ENCODE data around the gene DLGAP1. TPM values are rescaled to one million over a fixed set of nuclear protein-coding genes. Genes with fewer than 3 reads are reported as not detected.

DLGAP1 gene
- total and polyA plus RNA-seq, 10 of the 15 experiments (the other 5 are each of a cell fraction or from before 2014, with no cell fraction given), result 0.23 to 27.6 (median 1.9) TPM

GRCh38 chr18:3960977-3961376 lies 494.1 kb downstream of the DLGAP1 start:
- 19% methylated on average over 7 of the region's 7 CpGs for WGBS (ENCODE audit: insufficient coverage, insufficient replicate concordance, low lambda C conversion rate, missing lambda C conversion rate)
- ChIA-PET CTCF (no interaction called here), SMC1A (ENCODE audit: uncharacterized antibody, unreplicated experiment) (no interaction called here), POLR2A (no interaction called here), RAD21 (ENCODE audit: unreplicated experiment) (no interaction called here)
- Histone ChIP-seq H3K36me3 (ENCODE audit: control insufficient read depth in 2 of 2, insufficient read depth in 2 of 2, low read length in 1 of 2) (no peaks in the 10 kb centered on the region; a peak in 1 of 4 replicates), H3K27ac (ENCODE audit: control insufficient read depth, insufficient read depth) (no peak overlapping the region), H3K27me3 (replicated peaks in 1 of 2; ENCODE audit: control insufficient read depth in 2 of 2, insufficient read depth in 2 of 2, low read length in 1 of 2) (no peaks in the 10 kb centered on the region), H4K20me1 (ENCODE audit: control insufficient read depth, insufficient read depth) (no peaks in the 10 kb centered on the region), H3K4me2 (ENCODE audit: control insufficient read depth, insufficient read depth) (no peak overlapping the region), H3K79me2 (ENCODE audit: control insufficient read depth, insufficient read depth, low read length) (no peaks in the 10 kb centered on the region), H3K9ac (ENCODE audit: control insufficient read depth, insufficient read depth, low read length) (no peak overlapping the region), H3K4me3 (no peak overlapping the region), H3K9me3 (replicated peaks; ENCODE audit: control insufficient read depth, insufficient read depth, low read length) (no peaks in the 10 kb centered on the region), H3K4me1 (ENCODE audit: control insufficient read depth, insufficient read depth, low read length) (no peaks in the 10 kb centered on the region), H2AFZ (ENCODE audit: control insufficient read depth, low read depth, low read length) (no peak overlapping the region)
- FAIRE-seq (no peak), DNase-seq (ENCODE audit: low read depth, low spot score) (no peak), ATAC-seq (no peak; the same call in 1 of the 3 replicates)
- intact Hi-C loops (cut with micrococcal nuclease; ENCODE audit: unreplicated experiment) (loop anchor here (5.0 kb wide), 1 partner anchor 39 kb away; no protein-coding TSS in a partner anchor), in situ Hi-C loops (cut with MboI) (no loop called here)
- no TSS peak for BruUV-seq (replicated peaks)
- TF ChIP-seq CHD2 (IDR thresholded peaks at IDR 0.05; ENCODE audit: borderline replicate concordance, low read depth, low read length) (no peak), FOXK2 (IDR thresholded peaks at IDR 0.05) (no peak)

GRCh38 chr18:3960142-3960541 lies 495.0 kb downstream of the DLGAP1 start:
- intact Hi-C loops (cut with micrococcal nuclease; ENCODE audit: unreplicated experiment) (loop anchor here (5.0 kb wide), 1 partner anchor 38 kb away; no protein-coding TSS in a partner anchor), in situ Hi-C loops (cut with MboI) (no loop called here)
- 40% methylated on average over 4 of the region's 4 CpGs for WGBS (ENCODE audit: insufficient coverage, insufficient replicate concordance, low lambda C conversion rate, missing lambda C conversion rate)
- POLR2A ChIA-PET, result interaction anchor here (1.5 kb wide), 1 partner anchor 29 kb away, joined by 4 read pairs; no protein-coding TSS in a partner anchor
- CTCF ChIA-PET, result interaction anchor here (1.0 to 1.2 kb wide), 2 partner anchors 11 to 91 kb away, joined by 3 read pairs; no protein-coding TSS in a partner anchor
- no peak overlapping the region for H3K4me3 ChIP-seq
- no peak overlapping the region for H3K4me2 ChIP-seq (ENCODE audit: control insufficient read depth, insufficient read depth)
- BruUV-seq (replicated peaks), result no TSS peak
- no peaks in the 10 kb centered on the region for H3K27me3 ChIP-seq (replicated peaks in 1 of 2; ENCODE audit: control insufficient read depth in 2 of 2, insufficient read depth in 2 of 2, low read length in 1 of 2)
- no peak overlapping the region for H3K27ac ChIP-seq (ENCODE audit: control insufficient read depth, insufficient read depth)
- no peak overlapping the region for H2AFZ ChIP-seq (ENCODE audit: control insufficient read depth, low read depth, low read length)
- ATAC-seq, result no peak; the same call in 1 of the 3 replicates
- no peaks in the 10 kb centered on the region for H3K9me3 ChIP-seq (replicated peaks; ENCODE audit: control insufficient read depth, insufficient read depth, low read length)
- RAD21 ChIA-PET (ENCODE audit: unreplicated experiment), result interaction anchor here (1.4 kb wide), 1 partner anchor 8 kb away, joined by 6 read pairs; no protein-coding TSS in a partner anchor
- H3K36me3 ChIP-seq (ENCODE audit: control insufficient read depth in 2 of 2, insufficient read depth in 2 of 2, low read length in 1 of 2), result no peaks in the 10 kb centered on the region; a peak in 1 of 4 replicates
- SMC1A ChIA-PET (ENCODE audit: uncharacterized antibody, unreplicated experiment), result interaction anchor here (1.6 to 1.7 kb wide), 2 partner anchors 8 to 9 kb away, joined by 4 to 10 read pairs; no protein-coding TSS in a partner anchor
- no peaks in the 10 kb centered on the region for H3K79me2 ChIP-seq (ENCODE audit: control insufficient read depth, insufficient read depth, low read length)
- FAIRE-seq, result no peak
- DNase-seq (ENCODE audit: low read depth, low spot score), result no peak
- H3K9ac ChIP-seq (ENCODE audit: control insufficient read depth, insufficient read depth, low read length), result no peak overlapping the region
- H3K4me1 ChIP-seq (ENCODE audit: control insufficient read depth, insufficient read depth, low read length), result no peaks in the 10 kb centered on the region
- no peaks in the 10 kb centered on the region for H4K20me1 ChIP-seq (ENCODE audit: control insufficient read depth, insufficient read depth)
- TF ChIP-seq KAT2A (conservative IDR thresholded peaks at IDR 0.05; ENCODE audit: control insufficient read depth, low read depth, low read length) (no peak), NFXL1 (IDR thresholded peaks at IDR 0.05; ENCODE audit: borderline replicate concordance) (no peak), SIN3A (IDR thresholded peaks at IDR 0.05; ENCODE audit: low read depth, low read length) (no peak), KDM1A (IDR thresholded peaks at IDR 0.05; ENCODE audit: borderline replicate concordance) (no peak), MTA3 (IDR thresholded peaks at IDR 0.05; ENCODE audit: borderline replicate concordance, low read length) (no peak), SMC3 (IDR thresholded peaks at IDR 0.05; ENCODE audit: borderline replicate concordance, low read length) (no peak), IKZF2 (IDR thresholded peaks at IDR 0.05) (no peak), POU2F2 (IDR thresholded peaks at IDR 0.05; ENCODE audit: borderline replicate concordance, low read depth, low read length) (no peak), ZNF687 (IDR thresholded peaks at IDR 0.05) (no peak)
- TF ChIP-seq, protein P1, sequence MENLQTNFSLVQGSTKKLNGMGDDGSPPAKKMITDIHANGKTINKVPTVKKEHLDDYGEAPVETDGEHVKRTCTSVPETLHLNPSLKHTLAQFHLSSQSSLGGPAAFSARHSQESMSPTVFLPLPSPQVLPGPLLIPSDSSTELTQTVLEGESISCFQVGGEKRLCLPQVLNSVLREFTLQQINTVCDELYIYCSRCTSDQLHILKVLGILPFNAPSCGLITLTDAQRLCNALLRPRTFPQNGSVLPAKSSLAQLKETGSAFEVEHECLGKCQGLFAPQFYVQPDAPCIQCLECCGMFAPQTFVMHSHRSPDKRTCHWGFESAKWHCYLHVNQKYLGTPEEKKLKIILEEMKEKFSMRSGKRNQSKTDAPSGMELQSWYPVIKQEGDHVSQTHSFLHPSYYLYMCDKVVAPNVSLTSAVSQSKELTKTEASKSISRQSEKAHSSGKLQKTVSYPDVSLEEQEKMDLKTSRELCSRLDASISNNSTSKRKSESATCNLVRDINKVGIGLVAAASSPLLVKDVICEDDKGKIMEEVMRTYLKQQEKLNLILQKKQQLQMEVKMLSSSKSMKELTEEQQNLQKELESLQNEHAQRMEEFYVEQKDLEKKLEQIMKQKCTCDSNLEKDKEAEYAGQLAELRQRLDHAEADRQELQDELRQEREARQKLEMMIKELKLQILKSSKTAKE (IDR thresholded peaks at IDR 0.05; ENCODE audit: low read depth, poor library complexity, severe bottlenecking), result no peak
